ENCODE results near the gene MEPE.

Gene MEPE

DNA sequence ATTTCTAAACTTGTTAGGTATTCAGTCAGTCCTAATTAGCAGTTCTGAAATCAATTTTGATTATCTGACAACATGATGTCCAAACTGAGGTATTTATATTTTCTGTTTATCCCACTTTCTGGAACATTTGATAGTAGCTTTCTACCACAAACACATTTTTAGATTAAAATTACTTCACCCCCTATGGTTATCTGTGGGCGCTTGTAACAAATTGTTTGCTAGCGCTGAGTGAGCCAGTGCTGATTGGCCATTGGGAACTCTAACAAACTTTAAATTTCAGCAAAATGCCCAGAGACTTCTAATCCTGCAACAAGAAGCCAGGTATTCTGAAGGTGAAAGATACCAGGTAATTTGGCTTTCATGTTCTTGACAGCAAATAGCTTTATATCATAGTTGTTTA, at the start of gene MEPE:
Gene MEPE (plus strand): TSS at position 301 of the 400 bp plus-strand sequence. CDS start 1,746 bp downstream, outside the sequence.
- DNase-seq (ENCODE audit: low read depth in 2 of 3, low spot score in 1 of 3): no peak

DNA sequence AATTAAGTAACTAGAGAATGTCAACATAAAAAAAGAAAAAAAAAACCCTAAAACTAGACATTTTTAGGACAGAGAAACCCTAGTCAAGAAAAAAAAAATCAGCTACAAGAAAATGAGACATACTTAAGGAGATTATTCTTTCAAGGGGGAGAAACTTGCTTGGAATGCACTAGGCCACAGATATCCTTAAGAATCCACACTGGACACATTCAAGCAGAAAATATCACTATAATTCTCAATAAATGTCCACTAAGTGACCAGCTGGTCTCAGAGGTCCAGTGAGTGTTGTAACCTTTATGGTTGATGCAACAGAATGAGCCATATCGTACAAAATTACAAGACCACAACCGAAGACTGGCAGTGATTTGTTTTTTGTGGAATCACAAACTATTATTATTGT, 49.0 kb upstream of the MEPE start:
- no peak for DNase-seq (ENCODE audit: low read depth in 2 of 3, low spot score in 1 of 3)

DNA sequence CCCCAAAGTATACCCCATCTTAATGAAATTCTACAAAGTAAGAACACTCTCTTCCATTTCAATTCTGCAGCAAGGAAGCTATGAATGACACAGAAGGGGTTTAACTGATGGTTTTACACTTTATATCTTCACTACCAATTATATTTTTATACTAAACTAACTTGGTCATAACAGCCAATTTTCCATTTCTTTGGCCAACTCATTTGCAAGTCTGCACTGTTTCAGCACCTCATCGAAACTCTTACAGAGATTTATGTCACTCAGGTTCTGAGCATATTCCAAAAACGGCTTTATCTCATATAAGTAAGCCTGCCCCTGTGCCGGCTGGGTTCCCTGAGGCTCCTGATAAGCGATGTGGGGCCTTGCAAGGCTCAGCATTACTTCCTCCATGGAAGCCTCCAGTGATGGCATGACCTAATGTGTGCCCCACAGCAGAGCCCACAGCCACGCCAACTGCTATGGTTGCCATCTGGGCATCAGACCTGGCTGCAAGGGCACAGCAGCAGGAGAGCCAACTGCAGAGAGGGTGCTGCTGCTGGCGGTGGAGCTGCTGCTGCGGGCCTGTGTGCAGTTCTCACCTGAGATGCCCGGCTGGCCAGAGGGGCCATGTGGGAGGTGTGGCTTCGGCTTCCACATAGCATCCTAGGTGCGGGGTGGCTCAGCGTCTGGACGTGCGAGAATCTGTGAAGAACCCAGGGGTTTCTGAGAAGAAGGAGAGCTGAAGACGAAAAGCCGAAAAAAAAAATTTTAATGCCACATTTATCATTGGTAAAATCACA, 46.8 kb upstream of the MEPE start:
- no peak for DNase-seq (ENCODE audit: low read depth in 2 of 3, low spot score in 1 of 3)

DNA sequence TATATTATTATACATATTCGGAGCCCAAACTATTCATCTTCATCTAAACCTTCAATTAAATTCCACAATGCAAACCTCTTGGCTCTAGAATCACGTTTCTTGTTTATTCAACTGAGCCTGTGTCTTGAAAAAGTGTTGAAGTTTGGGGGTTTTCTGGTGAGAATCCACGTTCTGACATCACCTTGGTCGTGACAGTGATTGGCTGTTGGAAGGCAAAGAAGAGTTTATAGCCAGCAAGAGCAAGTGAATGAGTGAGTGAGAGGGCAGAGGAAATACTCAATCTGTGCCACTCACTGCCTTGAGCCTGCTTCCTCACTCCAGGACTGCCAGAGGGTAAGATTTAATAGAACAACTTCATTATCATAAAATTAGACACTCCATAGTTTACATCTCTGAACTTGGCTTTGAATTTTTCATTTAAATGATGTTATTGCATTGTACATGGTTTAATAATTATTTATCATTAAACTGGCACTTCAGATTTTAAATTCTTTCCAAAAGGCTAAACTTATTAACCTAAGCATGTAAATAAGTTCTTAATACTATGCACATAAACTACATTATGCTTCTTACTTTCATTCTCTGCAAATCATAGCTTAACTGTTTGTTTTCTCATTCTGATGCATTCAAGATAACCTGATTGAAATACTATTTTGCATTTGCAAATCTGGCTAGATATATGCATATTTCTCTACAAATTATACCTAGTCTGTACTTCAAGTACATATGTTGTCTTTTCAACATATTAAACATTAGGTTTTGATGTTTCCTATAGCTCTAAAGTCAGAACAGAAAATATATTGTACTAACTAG, 33.3 kb upstream of the MEPE start, which contains the start of gene IBSP:
Gene IBSP (plus strand): TSS at position 254 of the 813 bp plus-strand sequence. CDS start 2,808 bp downstream, outside the sequence.
- no peak for DNase-seq (ENCODE audit: low read depth in 2 of 3, low spot score in 1 of 3)

- no peak for DNase-seq (ENCODE audit: low read depth in 2 of 3, low spot score in 1 of 3)
Observed at GRCh38 chr4:87802858-87803257, 29.9 kb upstream of the MEPE start.

DNA sequence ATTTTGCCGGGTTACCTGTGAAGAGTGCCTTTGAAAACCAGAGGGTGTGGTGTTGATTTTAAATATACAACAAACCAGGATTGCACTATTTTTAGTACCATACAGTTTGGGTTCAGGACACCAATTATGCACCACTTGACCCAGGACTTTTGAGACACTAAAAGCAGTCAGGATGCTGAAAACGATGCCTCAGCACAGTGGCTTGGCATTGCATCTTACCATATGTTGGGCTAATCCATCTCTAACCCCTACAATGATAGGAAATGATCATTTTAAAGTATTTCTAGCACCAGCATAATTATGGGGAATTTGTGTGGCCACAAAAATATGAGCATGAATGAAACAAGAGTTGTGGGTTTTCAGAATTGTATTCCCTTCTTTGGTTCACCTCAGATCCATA, 29.3 kb upstream of the MEPE start:
- no peak for DNase-seq (ENCODE audit: low read depth in 2 of 3, low spot score in 1 of 3)

DNA sequence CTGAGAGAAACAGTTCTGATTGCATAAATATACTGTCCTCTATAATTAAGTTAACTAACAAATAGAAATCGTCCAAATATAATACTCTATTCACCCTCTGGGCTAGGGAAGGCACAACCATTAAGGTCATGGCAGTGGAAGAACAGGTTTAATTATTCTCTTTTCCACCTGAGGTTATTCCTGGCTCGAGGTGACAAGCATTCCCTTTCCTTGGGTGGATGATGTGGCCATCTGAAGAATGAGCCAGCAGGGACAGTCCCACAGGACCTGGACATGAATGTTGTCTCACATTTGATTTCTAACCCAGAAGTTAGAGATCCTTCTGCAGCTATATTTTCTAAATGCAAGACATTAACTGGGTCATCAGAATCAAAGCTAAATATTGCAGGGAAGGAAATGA, 27.9 kb upstream of the MEPE start:
- DNase-seq (ENCODE audit: low read depth in 2 of 3, low spot score in 1 of 3): no peak

DNA sequence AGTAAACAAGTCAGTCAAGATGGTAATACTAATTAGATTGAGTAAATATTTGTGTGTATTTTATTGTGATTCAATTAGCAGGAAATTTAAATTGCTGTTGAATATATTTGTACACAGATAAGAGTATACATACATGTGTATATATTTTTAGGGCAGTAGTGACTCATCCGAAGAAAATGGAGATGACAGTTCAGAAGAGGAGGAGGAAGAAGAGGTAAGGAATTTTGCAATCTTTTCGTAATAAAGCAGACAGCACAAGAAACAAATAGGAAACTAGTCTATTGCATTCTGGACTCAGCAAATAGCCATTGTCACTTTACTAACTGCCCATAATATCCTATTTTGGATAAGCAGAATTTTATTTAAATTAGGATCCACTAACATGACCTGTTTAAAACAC, 26.8 kb upstream of the MEPE start:
- no peak for DNase-seq (ENCODE audit: low read depth in 2 of 3, low spot score in 1 of 3)

- no peak for DNase-seq (ENCODE audit: low read depth in 2 of 3, low spot score in 1 of 3)
Observed at GRCh38 chr4:87806520-87806919, 26.2 kb upstream of the MEPE start.

- DNase-seq (ENCODE audit: low read depth in 2 of 3, low spot score in 1 of 3): no peak
Observed at GRCh38 chr4:87807402-87807801, 25.4 kb upstream of the MEPE start.

DNA sequence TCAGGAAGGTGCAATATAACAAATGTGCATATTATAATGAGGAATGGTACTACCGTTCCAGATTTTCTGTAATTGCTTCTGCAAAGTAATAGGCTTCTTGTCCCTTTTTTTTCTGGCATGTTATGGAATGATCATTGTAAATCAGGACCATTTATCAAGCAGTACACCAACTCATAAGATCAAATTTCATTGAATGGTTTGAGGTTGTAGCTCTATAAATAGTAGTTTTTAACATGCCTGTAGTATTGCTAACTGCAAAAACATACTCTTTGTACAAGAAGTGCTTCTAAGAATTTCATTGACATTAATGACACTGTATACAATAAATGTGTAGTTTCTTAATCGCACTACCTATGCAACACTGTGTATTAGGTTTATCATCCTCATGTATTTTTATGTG, 20.8 kb upstream of the MEPE start:
- DNase-seq (ENCODE audit: low read depth in 2 of 3, low spot score in 1 of 3): no peak

DNA sequence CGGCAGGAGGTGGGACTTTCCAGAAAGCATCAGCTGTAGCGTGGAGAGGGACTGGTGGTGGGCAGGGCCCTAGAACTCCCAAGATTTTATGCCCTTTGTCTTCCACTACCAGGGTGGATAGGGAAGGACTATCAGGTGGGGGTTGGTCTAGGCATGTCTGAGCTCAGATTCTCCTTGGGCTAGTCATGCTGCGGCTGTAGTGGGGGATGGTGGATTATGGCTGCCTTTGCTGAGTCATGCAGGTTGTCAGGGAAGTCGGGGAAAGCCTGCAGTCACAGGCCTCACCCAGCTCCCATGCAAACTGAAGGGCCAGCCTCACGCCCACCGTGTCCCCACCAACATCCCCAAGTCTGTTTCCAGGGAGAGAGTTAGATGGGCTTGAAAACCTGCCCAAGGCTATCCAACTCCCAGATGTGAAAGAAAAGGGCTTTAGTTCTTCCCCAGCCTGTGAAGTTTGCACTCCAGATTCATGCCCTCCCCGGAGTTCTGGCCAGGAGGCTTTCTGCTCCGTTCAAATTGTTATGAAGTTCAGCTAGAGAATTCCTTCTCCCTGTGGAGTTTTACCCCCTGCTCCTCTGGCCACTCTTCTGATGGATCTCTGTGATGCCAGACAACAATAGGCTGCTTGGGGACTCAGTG, 13.4 kb upstream of the MEPE start:
- DNase-seq (ENCODE audit: low read depth in 2 of 3, low spot score in 1 of 3): no peak

- DNase-seq (ENCODE audit: low read depth in 2 of 3, low spot score in 1 of 3): no peak
Observed at GRCh38 chr4:87823200-87823599, 9.6 kb upstream of the MEPE start.

DNA sequence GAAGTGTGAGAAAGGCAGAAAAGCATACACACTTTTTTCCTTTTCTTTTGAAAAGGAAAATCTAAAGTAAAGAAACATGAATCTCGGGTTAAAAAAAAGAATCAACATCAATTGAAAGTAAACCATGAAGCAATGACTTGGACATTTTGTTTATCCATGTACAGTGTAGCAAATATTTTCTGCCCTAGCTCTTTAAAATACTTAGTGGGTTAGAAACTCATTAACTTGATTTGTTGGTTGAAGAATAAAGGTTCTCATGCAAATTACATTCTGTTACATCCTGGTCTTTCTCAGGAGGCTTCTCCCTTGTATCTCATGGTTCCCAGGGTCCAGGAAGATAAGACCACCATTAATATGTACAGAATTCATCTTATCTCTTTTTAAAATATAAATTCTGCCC, 9.0 kb upstream of the MEPE start:
- no peak for DNase-seq (ENCODE audit: low read depth in 2 of 3, low spot score in 1 of 3)

GRCh38 chr4:87824352-87824751, 8.4 kb upstream of the MEPE start:
- DNase-seq (ENCODE audit: low read depth in 2 of 3, low spot score in 1 of 3): no peak

GRCh38 chr4:87834401-87834800, 1.6 kb downstream of the MEPE start:
- DNase-seq (ENCODE audit: low read depth in 2 of 3, low spot score in 1 of 3): no peak

GRCh38 chr4:87835197-87835596, 2.4 kb downstream of the MEPE start:
- no peak for DNase-seq (ENCODE audit: low read depth in 2 of 3, low spot score in 1 of 3)

- DNase-seq (ENCODE audit: low read depth in 2 of 3, low spot score in 1 of 3): no peak
Observed at GRCh38 chr4:87835743-87836142, 3.0 kb downstream of the MEPE start.

GRCh38 chr4:87838205-87838604, 5.4 kb downstream of the MEPE start:
- DNase-seq (ENCODE audit: low read depth in 2 of 3, low spot score in 1 of 3): no peak

DNA sequence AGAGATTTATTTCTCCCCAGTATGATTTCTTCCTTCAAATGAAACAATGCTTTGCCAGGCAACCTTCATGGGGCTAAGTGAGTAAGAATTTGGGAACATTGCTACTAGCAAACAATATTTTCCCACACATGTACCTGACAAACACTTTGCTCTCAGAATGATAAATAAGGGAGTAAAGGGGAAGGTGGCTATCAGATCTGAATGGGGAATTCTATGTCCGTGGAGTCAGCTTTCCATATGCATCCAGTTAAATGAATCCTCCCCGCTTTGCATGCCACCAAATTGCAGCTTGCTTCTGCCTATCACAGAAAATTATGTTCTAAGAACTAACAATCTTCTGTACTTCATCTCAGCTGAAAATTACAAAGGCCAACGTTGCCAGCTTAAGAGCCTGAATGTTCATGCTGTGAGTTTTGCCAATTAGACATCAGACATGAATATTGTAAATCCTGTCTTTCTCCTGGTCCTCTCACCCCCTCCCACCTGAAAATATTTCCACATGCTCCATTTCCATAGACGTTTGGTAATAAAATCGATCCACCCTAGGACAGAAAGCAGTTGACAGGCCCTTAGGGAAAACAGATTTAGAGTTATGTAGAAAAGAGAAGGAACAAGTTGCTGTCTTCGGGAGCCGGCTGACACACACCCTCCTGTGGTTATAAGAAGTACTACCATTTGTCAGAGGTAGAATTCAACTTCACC, 6.3 kb downstream of the MEPE start:
- DNase-seq (ENCODE audit: low read depth in 2 of 3, low spot score in 1 of 3): no peak

DNA sequence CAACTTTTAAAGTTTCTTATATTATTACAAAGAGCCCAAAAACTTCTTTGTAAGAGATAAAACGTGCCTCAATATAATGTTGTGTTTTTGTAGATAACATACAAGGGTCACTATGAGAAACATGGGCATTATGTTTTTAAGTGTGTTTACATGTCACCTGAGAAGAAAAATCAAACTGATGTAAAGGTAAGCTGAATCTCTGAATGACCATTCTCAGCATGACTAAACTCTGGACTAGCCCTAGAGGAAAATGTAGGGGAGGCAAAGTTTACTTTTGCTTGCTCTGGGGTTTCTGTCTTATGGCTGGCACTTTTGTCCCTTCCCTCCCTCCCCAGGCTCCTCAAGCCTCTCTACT, 6.8 kb downstream of the MEPE start:
- DNase-seq (ENCODE audit: low read depth in 2 of 3, low spot score in 1 of 3): no peak
